ENCODE measurements around the gene ATP6V1G2. TPM values are rescaled to one million over a fixed set of nuclear protein-coding genes. Genes with fewer than 3 reads are reported as not detected.

Gene ATP6V1G2
- total RNA-seq, 1 donor from 2014 or later: 1.0 TPM

DNA sequence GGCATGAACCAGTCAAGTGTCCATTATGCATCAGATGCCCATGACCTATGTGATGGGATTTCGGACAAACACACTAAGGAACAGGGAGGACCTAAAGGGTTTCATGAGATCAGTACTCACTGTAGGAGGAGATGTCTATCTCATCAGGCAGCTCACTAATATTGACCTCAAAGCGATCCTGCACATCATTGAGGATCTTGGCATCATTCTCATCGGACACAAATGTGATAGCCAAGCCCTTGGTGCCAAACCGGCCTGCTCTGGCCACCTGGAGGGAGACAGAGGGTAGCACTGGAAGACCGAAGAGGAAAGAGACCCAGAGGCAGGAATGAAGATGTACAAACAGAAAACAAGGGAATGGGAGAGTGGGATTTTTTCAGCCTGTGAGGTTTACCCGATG is 15.7 kb downstream of the ATP6V1G2 start:
- no peak overlapping the region for H3K27ac ChIP-seq (ENCODE audit: low read depth, low read length)
- no peaks in the 10 kb centered on the region for H3K9me3 ChIP-seq (ENCODE audit: control insufficient read depth in 3 of 3, low read length in 3 of 3)
- H3K36me3 ChIP-seq (ENCODE audit: control insufficient read depth in 3 of 3, insufficient read depth in 3 of 3, low read length in 3 of 3): peaks cover 48 to 57% (median 55%) of the 10 kb centered on the region in 3 donors
- H3K4me1 ChIP-seq (ENCODE audit: control insufficient read depth in 3 of 3, insufficient read depth in 3 of 3, low read length in 3 of 3): peaks cover 3 to 4% (median 4%) of the 10 kb centered on the region in 3 donors
- no peak overlapping the region for H3K4me3 ChIP-seq (ENCODE audit: low read length in 3 of 3)
- no peak overlapping the region for H3K9ac ChIP-seq (ENCODE audit: low read depth in 1 of 3, low read length in 3 of 3)
- H3K27me3 ChIP-seq (ENCODE audit: control insufficient read depth in 3 of 3, insufficient read depth in 3 of 3, low read length in 3 of 3): no peaks in the 10 kb centered on the region

DNA sequence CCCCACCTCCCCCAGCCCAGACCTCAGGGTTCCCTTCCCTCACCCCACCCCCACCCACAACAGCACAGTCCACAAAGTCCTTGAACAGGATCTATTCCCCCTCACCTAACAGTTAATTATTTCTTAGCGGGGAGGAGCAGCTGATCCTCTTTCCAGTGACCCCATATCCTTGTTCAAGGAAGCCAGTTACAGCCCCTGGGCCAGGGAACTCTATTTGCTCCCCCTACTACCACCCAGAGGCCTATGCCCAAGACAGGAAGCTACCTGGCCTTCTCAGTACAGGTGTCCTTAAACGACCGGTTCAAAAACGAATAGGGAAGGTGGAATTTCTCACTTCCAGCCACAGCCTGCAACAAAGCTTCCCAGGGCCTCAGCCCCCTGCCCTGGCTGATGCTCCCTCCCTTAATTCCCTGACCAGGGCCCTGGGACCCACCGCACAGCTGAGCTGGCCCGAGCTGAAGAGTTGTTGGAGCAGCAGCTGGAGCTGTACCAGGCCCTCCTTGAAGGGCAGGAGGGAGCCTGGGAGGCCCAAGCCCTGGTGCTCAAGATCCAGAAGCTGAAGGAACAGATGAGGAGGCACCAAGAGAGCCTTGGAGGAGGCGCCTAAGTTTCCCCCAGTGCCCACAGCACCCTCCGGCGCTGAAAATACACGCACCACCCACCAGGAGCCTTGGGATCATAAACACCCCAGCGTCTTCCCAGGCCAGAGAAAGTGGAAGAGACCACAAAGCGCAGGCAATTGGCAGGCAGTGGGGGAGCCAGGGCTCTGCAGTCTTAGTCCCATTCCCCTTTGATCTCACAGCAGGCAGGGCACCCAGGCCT is 16.9 kb downstream of the ATP6V1G2 start:
- H3K36me3 ChIP-seq (ENCODE audit: control insufficient read depth in 3 of 3, insufficient read depth in 3 of 3, low read length in 3 of 3): peaks cover 37 to 45% (median 44%) of the 10 kb centered on the region in 3 donors
- no peak overlapping the region for H3K9ac ChIP-seq (ENCODE audit: low read depth in 1 of 3, low read length in 3 of 3)
- H3K4me3 ChIP-seq (ENCODE audit: low read length in 3 of 3): no peak overlapping the region
- no peaks in the 10 kb centered on the region for H3K27me3 ChIP-seq (ENCODE audit: control insufficient read depth in 3 of 3, insufficient read depth in 3 of 3, low read length in 3 of 3)
- H3K27ac ChIP-seq (ENCODE audit: low read depth, low read length): no peak overlapping the region
- no peaks in the 10 kb centered on the region for H3K9me3 ChIP-seq (ENCODE audit: control insufficient read depth in 3 of 3, low read length in 3 of 3)
- peaks cover 3 to 4% (median 4%) of the 10 kb centered on the region in 3 donors for H3K4me1 ChIP-seq (ENCODE audit: control insufficient read depth in 3 of 3, insufficient read depth in 3 of 3, low read length in 3 of 3)

DNA sequence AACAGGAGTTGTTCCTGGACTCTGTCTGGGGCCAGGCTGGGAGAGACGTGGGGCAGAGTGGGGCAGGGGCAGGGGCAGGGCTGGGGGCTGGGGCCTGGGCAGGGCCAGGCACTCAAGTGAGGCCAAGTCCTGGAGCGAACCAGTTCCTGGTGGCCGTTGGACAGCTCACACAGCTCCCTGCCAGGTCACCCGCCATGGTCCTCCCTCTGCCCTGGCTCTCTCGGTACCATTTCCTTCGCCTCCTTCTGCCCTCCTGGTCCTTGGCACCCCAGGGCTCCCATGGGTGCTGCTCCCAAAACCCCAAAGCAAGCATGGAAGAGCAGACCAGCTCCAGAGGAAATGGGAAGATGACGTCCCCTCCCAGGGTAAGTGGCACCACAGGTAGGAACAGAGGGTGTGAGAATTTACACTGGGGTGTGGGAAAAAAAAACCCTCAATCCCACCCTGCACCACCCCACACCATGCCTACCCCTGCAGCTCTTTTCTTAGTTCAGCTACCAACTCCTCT is 17.5 kb downstream of the ATP6V1G2 start, which contains the start of gene MCCD1:
Gene MCCD1 (plus strand): TSS at position 142 of the 508 bp plus-strand sequence. CDS start 53 bp downstream, at position 195.
- no peaks in the 10 kb centered on the region for H3K9me3 ChIP-seq (ENCODE audit: control insufficient read depth in 3 of 3, low read length in 3 of 3)
- H3K4me1 ChIP-seq (ENCODE audit: control insufficient read depth in 3 of 3, insufficient read depth in 3 of 3, low read length in 3 of 3): peaks cover 3 to 4% (median 4%) of the 10 kb centered on the region in 3 donors
- H3K4me3 ChIP-seq (ENCODE audit: low read length in 3 of 3): no peak within 1 kb of the TSS
- H3K36me3 ChIP-seq (ENCODE audit: control insufficient read depth in 3 of 3, insufficient read depth in 3 of 3, low read length in 3 of 3): peaks cover 30 to 39% (median 37%) of the 10 kb centered on the region in 3 donors
- no peak within 1 kb of the TSS for H3K27ac ChIP-seq (ENCODE audit: low read depth, low read length)
- no peak within 1 kb of the TSS for H3K9ac ChIP-seq (ENCODE audit: low read depth in 1 of 3, low read length in 3 of 3)
- H3K27me3 ChIP-seq (ENCODE audit: control insufficient read depth in 3 of 3, insufficient read depth in 3 of 3, low read length in 3 of 3): no peaks in the 10 kb centered on the region

DNA sequence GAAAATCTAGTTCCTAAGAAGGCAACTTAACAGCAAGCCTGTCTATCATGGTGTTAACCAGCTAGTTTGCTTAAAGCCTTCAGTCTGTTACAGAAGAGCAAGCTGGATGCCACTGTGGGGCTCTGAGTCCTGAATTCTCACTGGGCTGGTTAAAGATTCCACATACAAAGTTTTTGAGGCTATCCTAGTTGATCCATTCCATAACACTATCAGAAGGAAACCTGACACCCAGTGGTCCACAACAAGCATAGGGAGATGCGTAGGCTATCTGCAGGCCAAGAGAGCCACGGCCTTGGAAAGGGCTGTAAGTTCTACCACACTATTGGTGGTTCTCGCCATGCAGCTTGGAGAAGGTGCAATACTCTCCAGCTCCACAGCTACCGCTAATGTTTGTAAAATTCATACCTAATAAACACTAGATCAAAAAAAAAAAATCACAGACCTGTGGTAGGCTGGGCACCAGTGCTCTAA is 18.1 kb downstream of the ATP6V1G2 start:
- Histone ChIP-seq H3K4me1 (ENCODE audit: control insufficient read depth in 3 of 3, insufficient read depth in 3 of 3, low read length in 3 of 3) (peaks cover 3 to 4% (median 4%) of the 10 kb centered on the region in 3 donors), H3K36me3 (ENCODE audit: control insufficient read depth in 3 of 3, insufficient read depth in 3 of 3, low read length in 3 of 3) (peaks cover 27 to 35% (median 32%) of the 10 kb centered on the region in 3 donors), H3K4me3 (ENCODE audit: low read length in 3 of 3) (no peak overlapping the region), H3K9ac (ENCODE audit: low read depth in 1 of 3, low read length in 3 of 3) (no peak overlapping the region), H3K9me3 (ENCODE audit: control insufficient read depth in 3 of 3, low read length in 3 of 3) (no peaks in the 10 kb centered on the region), H3K27me3 (ENCODE audit: control insufficient read depth in 3 of 3, insufficient read depth in 3 of 3, low read length in 3 of 3) (no peaks in the 10 kb centered on the region), H3K27ac (ENCODE audit: low read depth, low read length) (no peak overlapping the region)

DNA sequence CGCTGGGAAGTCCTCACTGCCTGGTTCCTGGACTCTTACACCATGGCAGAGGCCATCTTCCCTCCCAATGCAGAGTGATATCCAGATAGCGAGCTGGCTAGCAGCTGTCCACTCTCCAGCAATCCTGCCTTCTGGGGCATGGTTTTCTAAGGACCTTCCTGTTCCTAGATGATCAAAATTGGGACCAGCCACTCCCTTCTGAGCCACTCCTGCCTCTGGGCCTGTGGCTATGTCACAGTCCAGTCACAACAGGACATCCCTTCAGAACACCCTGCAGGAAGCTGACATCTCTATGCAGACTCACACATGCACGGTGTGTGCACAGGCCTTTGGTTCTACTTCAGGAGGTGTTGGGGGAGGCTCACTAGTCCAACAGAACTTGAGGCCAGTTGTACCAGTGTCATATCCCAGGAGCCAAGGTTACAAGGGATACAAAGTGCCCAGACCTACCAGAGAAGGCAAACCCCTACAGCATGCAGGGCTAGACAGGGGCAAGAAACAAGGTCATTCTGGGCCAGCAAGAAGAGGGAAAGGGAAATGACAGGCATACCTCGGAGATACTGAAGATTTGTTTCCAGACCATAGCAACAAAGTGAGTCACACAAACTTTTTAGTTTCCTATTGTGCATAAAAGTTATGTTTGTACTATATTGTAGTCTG is 20.3 kb downstream of the ATP6V1G2 start:
- H3K4me3 ChIP-seq (ENCODE audit: low read length in 3 of 3): no peak overlapping the region
- peaks cover 14 to 16% (median 14%) of the 10 kb centered on the region in 3 donors for H3K36me3 ChIP-seq (ENCODE audit: control insufficient read depth in 3 of 3, insufficient read depth in 3 of 3, low read length in 3 of 3)
- H3K9ac ChIP-seq (ENCODE audit: low read depth in 1 of 3, low read length in 3 of 3): no peak overlapping the region
- no peak overlapping the region for H3K27ac ChIP-seq (ENCODE audit: low read depth, low read length)
- H3K4me1 ChIP-seq (ENCODE audit: control insufficient read depth in 3 of 3, insufficient read depth in 3 of 3, low read length in 3 of 3): peaks cover 3 to 4% (median 4%) of the 10 kb centered on the region in 3 donors
- H3K9me3 ChIP-seq (ENCODE audit: control insufficient read depth in 3 of 3, low read length in 3 of 3): no peaks in the 10 kb centered on the region
- H3K27me3 ChIP-seq (ENCODE audit: control insufficient read depth in 3 of 3, insufficient read depth in 3 of 3, low read length in 3 of 3): no peaks in the 10 kb centered on the region

DNA sequence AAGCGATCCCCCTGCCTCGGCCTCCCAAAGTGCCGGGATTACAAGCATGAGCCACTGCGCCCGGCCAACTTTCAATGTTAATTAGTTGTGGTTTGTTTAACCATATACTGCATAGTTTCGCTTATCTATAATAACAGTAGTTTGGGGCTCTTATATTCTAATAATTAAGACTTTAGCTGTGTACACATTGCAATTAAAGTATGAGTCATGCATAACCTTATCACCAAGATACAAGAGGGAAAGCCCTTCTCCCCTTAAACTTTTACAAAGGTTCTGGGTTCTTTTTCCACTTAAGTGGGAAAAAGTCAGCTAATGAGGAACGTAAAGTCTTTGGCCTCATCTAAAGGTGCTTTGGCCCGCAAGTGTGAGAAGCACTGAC is 20.9 kb downstream of the ATP6V1G2 start:
- Histone ChIP-seq H3K9me3 (ENCODE audit: control insufficient read depth in 3 of 3, low read length in 3 of 3) (no peaks in the 10 kb centered on the region), H3K4me1 (ENCODE audit: control insufficient read depth in 3 of 3, insufficient read depth in 3 of 3, low read length in 3 of 3) (peaks cover 3 to 4% (median 4%) of the 10 kb centered on the region in 3 donors), H3K4me3 (ENCODE audit: low read length in 3 of 3) (no peak overlapping the region), H3K27ac (ENCODE audit: low read depth, low read length) (no peak overlapping the region), H3K27me3 (ENCODE audit: control insufficient read depth in 3 of 3, insufficient read depth in 3 of 3, low read length in 3 of 3) (no peaks in the 10 kb centered on the region), H3K36me3 (ENCODE audit: control insufficient read depth in 3 of 3, insufficient read depth in 3 of 3, low read length in 3 of 3) (peaks cover 8 to 11% (median 9%) of the 10 kb centered on the region in 3 donors), H3K9ac (ENCODE audit: low read depth in 1 of 3, low read length in 3 of 3) (no peak overlapping the region)

DNA sequence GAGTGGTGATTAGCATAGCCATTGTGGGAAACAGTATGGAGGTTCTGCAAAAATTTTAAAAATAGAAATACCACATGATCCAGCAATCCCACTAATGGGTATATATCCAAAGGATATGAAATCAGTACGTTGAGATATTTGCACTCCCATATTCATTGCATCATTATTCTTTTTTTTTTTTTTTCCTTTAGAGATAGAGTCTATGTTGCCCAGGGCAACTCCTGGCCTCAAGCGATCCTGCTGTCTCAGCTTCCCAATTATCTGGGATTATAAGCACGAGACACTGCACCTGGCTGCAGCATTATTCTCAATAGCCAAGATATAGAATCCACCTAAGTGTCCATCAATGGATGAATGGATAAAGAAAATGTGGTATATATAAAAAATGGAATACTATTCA is 24.6 kb downstream of the ATP6V1G2 start:
- Histone ChIP-seq H3K36me3 (ENCODE audit: control insufficient read depth in 3 of 3, insufficient read depth in 3 of 3, low read length in 3 of 3) (no peaks in the 10 kb centered on the region), H3K9ac (ENCODE audit: low read depth in 1 of 3, low read length in 3 of 3) (no peak overlapping the region)

DNA sequence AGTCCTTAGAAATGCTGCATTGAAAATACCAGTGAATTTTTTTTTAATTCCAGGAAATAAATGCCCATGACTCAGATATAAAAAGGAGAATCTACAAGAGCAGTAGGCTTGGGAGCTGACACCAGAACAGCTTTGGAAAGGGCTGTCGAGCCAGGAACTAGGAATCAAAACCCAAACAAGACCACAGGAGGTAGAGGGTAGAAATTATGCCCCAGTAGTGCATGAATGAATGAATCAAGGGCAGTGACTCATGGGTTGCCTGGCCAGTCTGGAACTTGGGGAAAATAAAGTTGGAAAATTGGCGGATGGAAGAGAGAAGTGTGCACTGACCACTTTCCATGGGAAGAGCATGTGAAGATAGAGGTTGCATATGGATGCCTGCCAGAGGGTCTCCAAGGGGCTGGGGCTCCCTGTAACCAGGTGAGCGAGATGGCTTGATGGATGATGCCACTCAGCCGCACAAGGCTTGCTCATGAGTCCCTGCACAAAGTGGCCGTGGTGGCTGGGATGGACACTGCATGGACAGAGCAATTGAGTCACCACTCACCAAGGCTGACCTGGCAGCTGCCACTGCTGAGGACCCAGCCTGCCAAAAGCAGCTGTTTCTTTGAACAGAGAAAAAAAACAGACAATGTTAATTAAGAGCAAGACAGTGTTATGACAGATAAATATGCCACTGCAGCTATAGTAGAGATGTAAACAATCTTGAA is 32.8 kb downstream of the ATP6V1G2 start:
- Histone ChIP-seq H3K9ac (ENCODE audit: low read depth in 1 of 3, low read length in 3 of 3) (no peak overlapping the region), H3K36me3 (ENCODE audit: control insufficient read depth in 3 of 3, insufficient read depth in 3 of 3, low read length in 3 of 3) (peaks cover 0 to 6% (median 2%) of the 10 kb centered on the region in 3 donors), H3K4me1 (ENCODE audit: control insufficient read depth in 3 of 3, insufficient read depth in 3 of 3, low read length in 3 of 3) (no peaks in the 10 kb centered on the region), H3K4me3 (ENCODE audit: low read length in 3 of 3) (no peak overlapping the region), H3K9me3 (ENCODE audit: control insufficient read depth in 3 of 3, low read length in 3 of 3) (no peaks in the 10 kb centered on the region), H3K27me3 (ENCODE audit: control insufficient read depth in 3 of 3, insufficient read depth in 3 of 3, low read length in 3 of 3) (peaks cover 0 to 3% (median 3%) of the 10 kb centered on the region in 3 donors), H3K27ac (ENCODE audit: low read depth, low read length) (no peak overlapping the region)

More for the DNA sequence above, 24.6 kb downstream of the ATP6V1G2 start:
- Histone ChIP-seq H3K27ac (ENCODE audit: low read depth, low read length) (no peak overlapping the region), H3K4me1 (ENCODE audit: control insufficient read depth in 3 of 3, insufficient read depth in 3 of 3, low read length in 3 of 3) (no peaks in the 10 kb centered on the region), H3K4me3 (ENCODE audit: low read length in 3 of 3) (no peak overlapping the region), H3K9me3 (ENCODE audit: control insufficient read depth in 3 of 3, low read length in 3 of 3) (no peaks in the 10 kb centered on the region), H3K27me3 (ENCODE audit: control insufficient read depth in 3 of 3, insufficient read depth in 3 of 3, low read length in 3 of 3) (no peaks in the 10 kb centered on the region)

DNA sequence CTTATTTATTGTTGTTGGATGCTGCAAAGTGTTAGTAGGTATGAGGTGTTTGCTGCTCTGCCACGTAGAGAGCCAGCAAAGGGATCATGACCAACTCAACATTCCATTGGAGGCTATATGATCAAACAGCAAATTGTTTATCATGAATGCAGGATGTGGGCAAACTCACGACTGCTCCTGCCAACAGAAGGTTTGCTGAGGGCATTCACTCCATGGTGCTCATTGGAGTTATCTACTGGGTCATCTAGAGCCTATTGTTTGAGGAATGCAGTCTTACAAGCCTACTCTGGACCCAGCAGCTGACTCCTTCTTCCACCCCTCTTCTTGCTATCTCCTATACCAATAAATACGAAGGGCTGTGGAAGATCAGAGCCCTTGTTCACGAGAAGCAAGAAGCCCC is 36.4 kb downstream of the ATP6V1G2 start:
- Histone ChIP-seq H3K9me3 (ENCODE audit: control insufficient read depth in 3 of 3, low read length in 3 of 3) (no peaks in the 10 kb centered on the region), H3K27me3 (ENCODE audit: control insufficient read depth in 3 of 3, insufficient read depth in 3 of 3, low read length in 3 of 3) (peaks cover 0 to 18% (median 2%) of the 10 kb centered on the region in 3 donors), H3K9ac (ENCODE audit: low read depth in 1 of 3, low read length in 3 of 3) (no peak overlapping the region), H3K36me3 (ENCODE audit: control insufficient read depth in 3 of 3, insufficient read depth in 3 of 3, low read length in 3 of 3) (peaks cover 0 to 13% (median 3%) of the 10 kb centered on the region in 3 donors), H3K4me1 (ENCODE audit: control insufficient read depth in 3 of 3, insufficient read depth in 3 of 3, low read length in 3 of 3) (no peaks in the 10 kb centered on the region), H3K27ac (ENCODE audit: low read depth, low read length) (no peak overlapping the region), H3K4me3 (ENCODE audit: low read length in 3 of 3) (no peak overlapping the region)
